HG02588 (cell line): Measurements from ENCODE around the gene SPATA6.
"Not testable (repeated sequence)": the region's sequence is repeated elsewhere in the genome, so short reads cannot be mapped to it uniquely, and the experiment has no call there.

ENCODE experiments used
- ATAC-seq: cut with Tn5 transposase; IDR thresholded peaks from one replicate; pipeline ENCODE4 v1.9.1; 2021; ENCODE audit warnings: mild to moderate bottlenecking, moderate library complexity; ENCODE audit not compliant: unreplicated experiment

Gene SPATA6

GRCh38 chr1:48471691-48472576 is at the start of gene SPATA6:
TSS of gene SPATA6 (minus strand) at chr1:48472204. CDS start at chr1:48472008, 196 bp downstream.
- ATAC-seq: peak; percentile 100

DNA sequence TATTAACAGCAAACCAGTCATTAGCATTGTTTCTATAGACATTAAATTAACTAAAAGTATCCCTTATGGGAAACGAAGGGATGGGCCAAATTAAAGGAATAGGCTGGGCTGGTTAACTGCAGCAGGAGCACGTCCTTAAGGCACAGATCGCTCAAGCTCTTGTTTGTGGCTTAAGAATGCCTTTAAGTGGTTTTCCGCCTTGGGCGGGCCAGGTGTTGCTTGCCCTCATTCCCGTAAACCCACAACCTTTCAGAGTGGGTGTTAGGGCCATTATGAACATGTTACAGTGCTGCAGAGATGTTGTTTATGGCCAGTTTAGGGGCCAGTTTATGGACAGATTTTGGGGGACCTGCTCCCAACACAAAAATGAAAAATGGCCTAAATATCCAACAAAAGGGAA is 47.9 kb upstream of the SPATA6 start:
- not testable (repeated sequence) for ATAC-seq

- no peak for ATAC-seq
Measured at GRCh38 chr1:48506870-48507269, 34.9 kb upstream of the SPATA6 start.

- ATAC-seq: no peak
Measured at GRCh38 chr1:48500541-48501450, 28.8 kb upstream of the SPATA6 start.

DNA sequence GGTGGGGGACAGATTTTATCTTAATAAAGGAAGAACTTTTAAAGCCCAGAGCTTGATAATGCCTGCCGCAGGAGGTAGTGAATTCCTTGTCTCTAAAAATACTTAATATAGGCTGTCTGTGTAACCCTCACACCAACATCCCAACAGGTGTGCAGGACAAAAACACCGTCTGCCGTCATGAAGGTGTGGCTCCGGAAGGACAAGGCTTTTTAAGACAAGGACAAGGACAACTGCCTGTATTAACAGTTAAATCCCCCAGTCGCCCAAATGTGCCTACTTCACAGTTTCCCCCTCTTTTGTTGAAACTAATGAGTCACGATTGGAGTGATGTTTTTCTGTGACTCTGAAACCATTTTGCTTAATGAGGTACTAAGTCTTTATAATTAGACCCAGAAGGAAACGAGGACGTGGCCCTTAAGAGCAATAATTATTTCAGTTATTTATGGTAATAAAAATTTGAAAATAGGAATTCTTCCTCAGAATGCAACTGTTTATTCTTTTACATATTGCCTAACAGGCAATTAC is 27.3 kb upstream of the SPATA6 start:
- ATAC-seq: no peak

DNA sequence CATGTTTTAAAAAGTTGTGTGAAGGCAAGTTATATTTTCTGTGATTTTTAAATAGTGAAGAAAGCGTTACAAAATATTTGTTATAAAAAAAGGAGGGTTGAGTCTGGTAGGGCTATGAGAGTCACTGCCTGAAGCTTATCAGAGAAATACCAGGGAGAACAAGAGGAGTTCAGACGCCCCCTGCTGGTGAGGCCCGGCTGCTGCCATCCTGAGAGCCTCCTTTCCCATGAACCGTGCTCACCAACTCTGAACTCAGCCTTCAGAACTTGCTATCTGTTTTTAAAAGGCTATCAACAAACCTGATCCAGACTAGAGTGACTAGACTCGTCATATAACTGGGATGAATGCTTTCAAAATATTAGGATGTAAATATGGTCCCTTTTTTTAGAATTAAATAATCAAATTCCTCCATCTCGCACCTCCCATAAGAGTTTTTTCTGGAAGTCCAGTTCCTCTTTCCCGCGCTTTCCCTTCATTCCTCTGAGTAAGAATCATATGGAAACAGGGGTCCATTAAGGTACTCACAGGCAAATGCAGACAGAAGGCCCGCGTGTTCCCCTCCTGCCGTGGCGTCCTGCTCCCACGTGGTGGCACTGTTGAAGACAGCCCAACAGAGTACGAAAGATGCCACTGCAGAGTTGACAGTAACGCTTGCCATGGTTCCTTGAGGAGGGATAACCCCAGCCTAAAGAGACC is 26.2 kb upstream of the SPATA6 start:
- ATAC-seq: peak; percentile 84

GRCh38 chr1:48495911-48496310 is 23.9 kb upstream of the SPATA6 start:
- no peak for ATAC-seq

DNA sequence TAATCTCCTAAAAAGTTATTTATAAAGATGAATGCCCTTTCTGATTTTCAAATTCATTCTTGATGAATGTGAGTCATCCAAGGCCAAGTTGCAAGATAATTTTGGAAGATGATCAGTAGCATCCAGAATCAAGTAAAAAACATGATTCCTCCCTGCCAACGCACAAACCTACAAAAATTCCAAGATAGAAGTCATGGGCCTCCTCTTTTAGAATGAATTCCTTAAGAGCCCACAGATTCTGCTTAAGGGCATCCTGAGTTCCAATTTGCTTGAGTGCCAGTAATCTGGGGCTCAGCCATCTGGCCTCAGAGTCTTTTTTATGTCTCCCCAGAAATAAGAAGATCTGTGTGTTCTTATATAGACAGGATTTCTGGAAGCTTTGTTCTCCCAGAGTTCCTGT is 23.2 kb upstream of the SPATA6 start:
- ATAC-seq: no peak

DNA sequence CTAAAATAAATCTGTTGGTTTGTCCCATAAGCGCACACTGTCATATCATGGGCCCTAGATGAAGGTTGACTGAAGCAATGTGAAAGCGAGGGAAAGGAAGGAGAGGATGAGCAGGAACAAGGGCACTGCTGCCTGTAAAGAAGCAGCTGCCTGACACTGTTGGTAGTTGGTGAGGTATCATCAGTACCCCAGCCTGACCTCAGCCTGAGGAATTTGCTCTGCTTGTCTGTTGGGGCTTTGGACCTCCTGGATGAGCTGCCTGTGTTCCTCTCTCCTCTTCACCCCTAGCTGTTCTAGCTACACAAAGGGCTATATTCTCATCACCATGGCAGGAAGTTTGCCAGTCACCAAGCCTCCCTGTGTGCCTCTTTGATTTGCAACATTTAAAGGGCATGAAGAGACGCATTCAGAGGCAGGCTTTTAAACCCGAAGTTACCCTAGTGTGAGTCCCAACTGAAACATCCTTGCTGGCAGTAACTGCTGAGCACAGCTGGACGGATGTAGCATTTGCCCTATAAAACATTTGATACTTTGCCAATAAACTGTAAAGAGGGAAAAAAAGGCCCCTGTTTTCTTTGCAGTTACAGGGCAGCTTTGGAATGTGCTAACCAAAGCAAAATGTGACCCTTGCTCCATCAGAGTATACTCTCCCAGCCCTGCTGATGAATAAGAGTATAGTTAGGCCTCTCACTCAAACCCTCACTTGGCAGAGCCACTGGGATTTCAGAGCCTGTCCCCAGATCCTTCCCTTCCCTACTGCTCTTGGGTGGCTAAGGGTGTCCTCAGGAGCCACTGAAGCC is 22.2 kb upstream of the SPATA6 start:
- ATAC-seq: no peak

- no peak for ATAC-seq
Measured at GRCh38 chr1:48493041-48493440, 21.0 kb upstream of the SPATA6 start.

GRCh38 chr1:48492392-48492791 is 20.4 kb upstream of the SPATA6 start:
- ATAC-seq: no peak

DNA sequence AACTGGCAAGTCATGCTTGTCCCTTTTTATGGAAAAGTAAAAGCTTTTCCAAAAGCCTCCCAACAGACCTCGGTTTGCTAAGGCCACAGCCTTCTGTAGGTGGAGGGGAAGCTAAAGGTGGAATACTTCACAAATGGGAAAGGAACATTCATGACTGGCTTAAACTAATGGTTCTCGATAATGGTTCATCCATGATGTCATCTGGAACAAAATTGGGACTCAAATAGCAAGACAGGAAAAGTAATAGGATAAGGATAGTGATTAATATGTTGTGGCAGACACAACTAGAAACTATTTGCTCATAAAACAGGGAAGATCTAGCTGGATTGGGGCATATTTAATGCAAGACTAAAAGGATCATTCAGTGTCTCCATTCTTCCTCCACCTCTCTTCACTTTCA is 16.7 kb upstream of the SPATA6 start:
- ATAC-seq: no peak

GRCh38 chr1:48480504-48480903 is 8.5 kb upstream of the SPATA6 start:
- ATAC-seq: no peak

DNA sequence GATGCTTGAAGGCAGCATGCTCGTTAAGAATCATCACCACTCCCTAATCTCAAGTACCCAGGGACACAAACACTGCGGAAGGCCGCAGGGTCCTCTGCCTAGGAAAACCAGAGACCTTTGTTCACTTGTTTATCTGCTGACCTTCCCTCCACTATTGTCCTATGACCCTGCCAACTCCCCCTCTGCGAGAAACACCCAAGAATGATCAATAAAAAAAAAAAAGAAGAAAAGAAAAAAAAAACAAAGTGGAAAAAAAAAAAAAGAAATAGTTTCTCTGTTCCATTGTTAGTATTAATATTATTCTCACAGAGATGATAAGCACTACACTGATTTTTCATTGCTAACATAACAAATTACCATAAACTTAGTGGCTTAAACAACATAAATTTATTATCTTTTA is 8.0 kb upstream of the SPATA6 start:
- ATAC-seq: not testable (repeated sequence)

- ATAC-seq: no peak
Measured at GRCh38 chr1:48472638-48473037, 634 bp upstream of the SPATA6 start.

GRCh38 chr1:48470950-48471690 is 884 bp downstream of the SPATA6 start:
- no peak for ATAC-seq

DNA sequence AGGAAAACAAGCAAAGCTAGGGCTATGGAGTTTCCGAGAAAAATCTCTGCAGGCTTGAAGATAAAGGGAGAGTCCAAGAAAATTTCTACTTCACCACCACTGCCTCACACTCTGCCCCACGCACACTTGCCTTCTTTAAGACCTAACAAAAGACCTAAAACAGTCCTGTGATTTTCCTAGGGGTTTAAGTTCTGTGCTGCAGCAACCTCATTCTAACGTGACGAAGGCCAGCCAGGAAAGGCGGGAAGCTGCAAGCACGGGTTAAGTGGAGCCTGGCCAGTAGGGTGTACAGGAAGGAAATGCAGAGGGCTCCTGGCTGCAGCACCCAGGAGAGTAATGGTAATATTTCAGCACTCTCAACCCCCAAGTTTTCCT is 1.5 kb downstream of the SPATA6 start:
- ATAC-seq: no peak

DNA sequence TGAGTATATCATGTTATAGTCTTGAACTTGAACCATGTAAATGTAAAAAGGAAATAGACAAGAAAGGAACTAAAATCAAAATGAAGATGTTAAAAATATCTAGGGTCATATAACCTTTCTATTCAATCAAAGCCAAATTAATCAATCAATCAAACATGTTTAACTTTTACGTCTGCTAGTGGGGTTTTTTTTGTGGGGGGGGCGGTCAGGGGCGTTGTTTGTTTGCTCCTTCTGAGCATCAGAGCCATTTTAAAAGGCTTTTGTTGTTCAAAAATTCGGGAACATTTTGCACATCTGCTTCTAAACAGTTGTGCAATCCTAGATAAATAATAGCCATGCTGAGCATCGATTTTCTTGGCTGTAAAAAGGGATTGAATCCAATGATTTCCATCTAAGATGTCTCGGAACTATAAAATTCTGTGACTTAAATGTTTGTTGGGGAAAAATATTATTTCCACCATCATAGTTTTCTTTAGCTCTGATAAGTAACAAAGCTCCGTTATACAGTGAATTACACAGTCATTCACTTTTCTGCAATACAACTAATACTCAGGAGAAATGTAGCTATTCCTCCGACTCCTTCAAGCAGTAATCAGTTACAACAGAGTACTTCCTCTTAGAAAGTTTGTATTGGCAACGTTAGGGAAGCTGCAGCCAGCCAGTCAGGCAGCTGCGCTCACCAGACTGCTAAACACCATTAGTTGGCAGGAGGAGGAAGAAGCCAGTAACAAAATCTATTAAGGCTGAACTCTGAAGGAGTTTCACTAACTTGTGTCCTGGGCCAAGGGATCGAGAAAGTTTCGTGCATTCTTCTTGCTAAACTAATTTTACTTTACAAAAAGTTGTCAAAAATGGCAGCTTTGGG is 2.2 kb downstream of the SPATA6 start:
- ATAC-seq: no peak

- no peak for ATAC-seq
Measured at GRCh38 chr1:48466594-48466993, 5.4 kb downstream of the SPATA6 start.
